ENCODE measurements around the gene C16orf87. TPM values are rescaled to one million over a fixed set of nuclear protein-coding genes. Genes with fewer than 3 reads are reported as not detected.

The C16orf87 gene
- 12.7 and 14.1 TPM in 2 replicates for total RNA-seq (2014; rRNA removed; shearing (Covaris generic))

GRCh38 chr16:46830902-46831647 lies at the start of gene C16orf87:
C16orf87 (minus strand) TSS chr16:46831180; CDS start chr16:46831149, 31 bp downstream.

DNA sequence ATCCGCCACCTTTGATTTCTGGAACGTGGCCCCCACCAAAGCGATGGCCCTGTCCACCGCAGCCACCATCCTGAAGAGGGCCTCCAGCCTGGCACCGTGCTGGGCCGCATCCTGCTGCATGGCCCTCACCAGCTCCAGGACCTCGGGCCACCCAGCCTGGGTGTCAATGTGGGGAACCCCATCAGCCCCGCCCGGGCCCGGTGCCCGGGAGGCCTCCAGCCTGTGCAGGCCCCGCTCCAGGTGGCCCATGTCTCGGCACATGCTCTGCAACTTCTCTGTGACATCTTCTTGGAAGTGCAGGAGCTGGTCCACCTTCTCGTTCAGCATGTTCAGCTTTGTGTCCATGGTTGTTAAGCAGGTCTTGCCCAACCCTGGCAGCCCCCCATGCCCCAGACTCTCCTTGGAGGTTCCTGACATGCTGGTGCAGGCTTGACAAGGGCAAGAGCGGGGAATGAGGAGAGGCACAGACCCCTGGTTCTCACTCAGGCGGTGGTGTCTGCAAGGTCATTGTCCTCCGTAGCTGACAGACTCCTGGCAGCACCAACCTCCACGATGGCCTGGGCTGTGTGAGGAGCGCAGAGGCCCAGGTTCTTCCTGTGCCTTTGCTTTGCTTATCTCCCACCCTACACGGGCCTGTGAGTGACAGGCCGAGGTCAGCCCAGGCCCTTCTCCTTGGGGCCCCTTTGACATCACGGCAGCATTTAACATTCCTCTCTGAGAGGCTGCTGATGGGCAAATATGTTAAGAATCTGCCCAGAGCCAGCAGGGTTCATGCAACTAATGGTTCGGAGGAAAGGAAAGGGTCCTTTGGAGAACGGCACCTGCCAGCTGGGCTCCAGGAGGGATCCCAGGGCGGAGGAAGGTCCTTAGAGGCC lies 83.0 kb downstream of the C16orf87 start, which contains the start of gene MYLK3:
Gene MYLK3, minus strand, starts transcription at position 568 of the 875 bp plus-strand sequence. Its CDS starts 151 bp downstream, at position 417.

Small RNA genes lying within 50 kb of the gene (small RNA-seq; reads per million reads assigned to genes)
- not detected for gene AC007225.2

Other genes starting within 250 kb of the C16orf87 start
- 26.5 and 35.2 TPM in 2 replicates for gene SHCBP1, start 209.8 kb downstream of the C16orf87 start, total RNA-seq (2014; rRNA removed; shearing (Covaris generic))
- gene VPS35, start 142.0 kb downstream of the C16orf87 start, total RNA-seq (2014; rRNA removed; shearing (Covaris generic)) = 29.6 and 44.1 TPM in 2 replicates
- gene ORC6, start 141.5 kb downstream of the C16orf87 start, total RNA-seq (2014; rRNA removed; shearing (Covaris generic)) = 50.4 and 51.8 TPM in 2 replicates
- 0.21 and 0.41 TPM in 2 replicates for gene MYLK3, start 82.8 kb downstream of the C16orf87 start, total RNA-seq (2014; rRNA removed; shearing (Covaris generic))
- 47.1 and 58.0 TPM in 2 replicates for gene GPT2, start 53.2 kb upstream of the C16orf87 start, total RNA-seq (2014; rRNA removed; shearing (Covaris generic))
- 67.6 and 71.7 TPM in 2 replicates for gene DNAJA2, start 142.5 kb upstream of the C16orf87 start, total RNA-seq (2014; rRNA removed; shearing (Covaris generic))